Loucy (cell line): ENCODE measurements around the gene ZNF791.
"Not testable (repeated sequence)": the region's sequence is repeated elsewhere in the genome, so short reads cannot be mapped to it uniquely, and the experiment has no call there.

Experiments used
- H2AFZ ChIP-seq: fragments of 200-600 bp; sonication (generic); 2 replicates; pipeline ENCODE4 v1.6.0; 2016; ENCODE audit warnings: antibody characterized with exemption, mild to moderate bottlenecking, low read length, moderate library complexity
- H3F3A ChIP-seq: fragments of 200-600 bp; 2 replicates; pipeline ENCODE4 v1.6.0; 2016; ENCODE audit warnings: antibody characterized with exemption, low read depth, mild to moderate bottlenecking
- H3K27me3 ChIP-seq: fragments of 200-600 bp; sonication (generic); 2 replicates; pipeline ENCODE4 v1.6.1; 2014; ENCODE audit warnings: low read length, mild to moderate bottlenecking; ENCODE audit not compliant: insufficient read depth, poor library complexity, severe bottlenecking
- H3K36me3 ChIP-seq: fragments of 200-600 bp; sonication (generic); 2 replicates; pipeline ENCODE4 v1.6.1; 2016; ENCODE audit warnings: low read length; ENCODE audit not compliant: insufficient read depth
- H3K4me1 ChIP-seq: fragments of 200-600 bp; sonication (generic); 2 replicates; pipeline ENCODE4 v1.5.1; 2014; ENCODE audit warnings: low read length, mild to moderate bottlenecking; ENCODE audit not compliant: insufficient read depth, poor library complexity, severe bottlenecking
- H3K4me2 ChIP-seq: fragments of 200-600 bp; sonication (generic); 2 replicates; pipeline ENCODE4 v1.6.0; 2014; ENCODE audit warnings: antibody characterized with exemption, low read length, low read depth, mild to moderate bottlenecking; ENCODE audit not compliant: poor library complexity, severe bottlenecking
- H3K4me3 ChIP-seq: fragments of 200-600 bp; sonication (generic); 2 replicates; pipeline ENCODE4 v1.5.1; 2014; ENCODE audit warnings: low read length, mild to moderate bottlenecking, mixed read lengths; ENCODE audit not compliant: poor library complexity, severe bottlenecking
- H3K79me2 ChIP-seq: fragments of 200-600 bp; sonication (generic); 2 replicates; pipeline ENCODE4 v1.6.1; 2014; ENCODE audit warnings: low read length; ENCODE audit not compliant: insufficient read depth
- H3K9ac ChIP-seq: fragments of 200-600 bp; sonication (generic); 2 replicates; pipeline ENCODE4 v1.6.0; 2014; ENCODE audit warnings: mild to moderate bottlenecking, low read depth, low read length, moderate library complexity; ENCODE audit not compliant: poor library complexity, severe bottlenecking
- H3K9me2 ChIP-seq: fragments of 200-600 bp; sonication (generic); replicated peaks from 2 replicates; pipeline ENCODE4 v1.6.1; 2016; ENCODE audit warnings: low read depth, low read length, mixed read lengths
- H3K9me3 ChIP-seq: fragments of 200-600 bp; sonication (generic); 2 replicates; pipeline ENCODE4 v1.6.1; 2014; ENCODE audit warnings: mild to moderate bottlenecking, antibody characterized with exemption, low read length, low read depth; ENCODE audit not compliant: insufficient read depth
- H4K20me1 ChIP-seq: fragments of 200-600 bp; sonication (generic); 2 replicates; pipeline ENCODE4 v1.6.0; 2014; ENCODE audit warnings: antibody characterized with exemption, low read length, mild to moderate bottlenecking; ENCODE audit not compliant: insufficient read depth, poor library complexity, severe bottlenecking
- EZH2phosphoT487 ChIP-seq: fragments of 200-600 bp; IDR thresholded peaks from 2 replicates; pipeline ENCODE4 v1.6.1; 2018; ENCODE audit warnings: antibody characterized with exemption, mild to moderate bottlenecking, moderate library complexity, borderline replicate concordance
- TF ChIP-seq, protein P1 (sequence below): fragments of 200-600 bp; sonication (generic); conservative IDR thresholded peaks from 2 replicates; pipeline ENCODE4 v1.5.1; 2014; ENCODE audit warnings: mild to moderate bottlenecking, antibody characterized with exemption, low read length

Gene ZNF791

DNA sequence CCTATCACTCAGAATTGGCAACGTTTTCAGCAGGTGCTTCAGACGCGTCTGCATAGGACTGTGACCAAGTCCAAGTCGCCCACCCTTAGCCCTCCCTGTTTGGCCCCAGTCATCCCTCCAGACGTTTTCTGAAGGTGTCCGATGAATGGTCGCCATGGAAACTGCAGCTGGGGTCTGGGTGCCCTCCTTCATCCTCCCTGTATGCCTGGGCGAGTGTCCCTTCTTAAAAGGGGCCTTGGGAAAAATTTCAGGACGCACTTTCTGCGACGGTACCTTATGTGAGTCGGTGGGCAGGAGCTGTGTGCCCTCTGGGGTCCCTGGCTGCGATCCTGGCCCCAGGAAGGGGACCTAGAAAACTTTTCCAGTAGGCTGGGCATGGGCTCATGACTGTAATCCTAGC lies 30.7 kb downstream of the ZNF791 start:
- Histone ChIP-seq H4K20me1 (no peaks in the 10 kb centered on the region), H3K79me2 (no peaks in the 10 kb centered on the region), H3K9ac (no peak overlapping the region), H3K4me3 (no peak overlapping the region), H3K4me1 (peaks cover 4% of the 10 kb centered on the region), H3K9me2 (no peaks in the 10 kb centered on the region), H3K27me3 (no peaks in the 10 kb centered on the region), H3K4me2 (no peak overlapping the region), H3K9me3 (no peaks in the 10 kb centered on the region), H2AFZ (no peak overlapping the region), H3F3A (no peaks in the 10 kb centered on the region), H3K36me3 (no peaks in the 10 kb centered on the region)
- TF ChIP-seq, protein P1, sequence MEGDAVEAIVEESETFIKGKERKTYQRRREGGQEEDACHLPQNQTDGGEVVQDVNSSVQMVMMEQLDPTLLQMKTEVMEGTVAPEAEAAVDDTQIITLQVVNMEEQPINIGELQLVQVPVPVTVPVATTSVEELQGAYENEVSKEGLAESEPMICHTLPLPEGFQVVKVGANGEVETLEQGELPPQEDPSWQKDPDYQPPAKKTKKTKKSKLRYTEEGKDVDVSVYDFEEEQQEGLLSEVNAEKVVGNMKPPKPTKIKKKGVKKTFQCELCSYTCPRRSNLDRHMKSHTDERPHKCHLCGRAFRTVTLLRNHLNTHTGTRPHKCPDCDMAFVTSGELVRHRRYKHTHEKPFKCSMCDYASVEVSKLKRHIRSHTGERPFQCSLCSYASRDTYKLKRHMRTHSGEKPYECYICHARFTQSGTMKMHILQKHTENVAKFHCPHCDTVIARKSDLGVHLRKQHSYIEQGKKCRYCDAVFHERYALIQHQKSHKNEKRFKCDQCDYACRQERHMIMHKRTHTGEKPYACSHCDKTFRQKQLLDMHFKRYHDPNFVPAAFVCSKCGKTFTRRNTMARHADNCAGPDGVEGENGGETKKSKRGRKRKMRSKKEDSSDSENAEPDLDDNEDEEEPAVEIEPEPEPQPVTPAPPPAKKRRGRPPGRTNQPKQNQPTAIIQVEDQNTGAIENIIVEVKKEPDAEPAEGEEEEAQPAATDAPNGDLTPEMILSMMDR: no peak

DNA sequence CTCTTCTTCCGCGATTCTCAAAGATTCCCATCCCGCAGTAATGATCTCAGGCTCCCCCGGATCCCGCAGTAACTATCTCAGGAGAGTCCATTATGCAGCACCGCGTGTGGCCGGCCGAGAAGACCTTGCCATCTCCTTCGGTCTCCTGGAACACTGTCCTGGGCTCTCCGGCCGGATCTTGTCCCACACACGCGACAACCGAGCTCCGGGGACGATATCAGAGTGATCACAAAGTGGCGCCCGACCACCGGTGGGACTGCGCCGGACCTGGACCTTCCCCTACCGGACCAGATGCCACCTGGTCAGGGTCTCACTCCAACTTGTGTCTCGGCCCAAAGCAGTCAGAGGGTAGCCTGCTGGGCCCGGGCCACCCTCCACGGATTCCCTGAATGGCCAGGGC lies 31.8 kb downstream of the ZNF791 start:
- no peaks in the 10 kb centered on the region for H3K79me2 ChIP-seq
- H3K4me1 ChIP-seq: peaks cover 4% of the 10 kb centered on the region
- no peak overlapping the region for H2AFZ ChIP-seq
- no peak overlapping the region for H3K4me3 ChIP-seq
- no peaks in the 10 kb centered on the region for H4K20me1 ChIP-seq
- H3F3A ChIP-seq: no peaks in the 10 kb centered on the region
- no peaks in the 10 kb centered on the region for H3K9me3 ChIP-seq
- no peaks in the 10 kb centered on the region for H3K27me3 ChIP-seq
- H3K9ac ChIP-seq: no peak overlapping the region
- H3K4me2 ChIP-seq: no peak overlapping the region
- H3K9me2 ChIP-seq: no peaks in the 10 kb centered on the region
- no peaks in the 10 kb centered on the region for H3K36me3 ChIP-seq
- no peak for TF ChIP-seq EZH2phosphoT487
- TF ChIP-seq, protein P1: no peak

DNA sequence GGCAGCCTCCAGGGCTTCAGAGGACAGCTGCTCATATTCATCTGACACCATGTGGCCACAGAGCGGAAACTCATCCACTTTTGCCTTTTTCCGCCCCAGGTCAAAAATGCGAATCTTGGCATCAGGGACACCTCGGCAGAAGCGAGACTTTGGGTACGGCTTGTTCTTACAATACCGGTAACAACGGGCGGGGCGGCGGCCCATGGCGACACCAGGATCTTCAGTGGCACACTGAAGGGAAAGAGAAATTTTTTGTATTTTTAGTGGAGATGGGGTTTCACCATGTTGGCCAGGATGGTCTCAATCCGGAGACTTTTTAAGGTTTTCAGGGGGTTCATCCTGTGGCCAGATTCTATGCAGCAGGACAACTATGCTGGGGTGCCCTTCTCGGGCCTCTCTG lies 33.0 kb downstream of the ZNF791 start:
- not testable (repeated sequence) for H3F3A ChIP-seq, H3K27me3 ChIP-seq, H3K36me3 ChIP-seq, H4K20me1 ChIP-seq, H3K9me2 ChIP-seq, H2AFZ ChIP-seq, H3K9me3 ChIP-seq, H3K79me2 ChIP-seq, H3K4me3 ChIP-seq, H3K4me1 ChIP-seq, H3K9ac ChIP-seq, H3K4me2 ChIP-seq

DNA sequence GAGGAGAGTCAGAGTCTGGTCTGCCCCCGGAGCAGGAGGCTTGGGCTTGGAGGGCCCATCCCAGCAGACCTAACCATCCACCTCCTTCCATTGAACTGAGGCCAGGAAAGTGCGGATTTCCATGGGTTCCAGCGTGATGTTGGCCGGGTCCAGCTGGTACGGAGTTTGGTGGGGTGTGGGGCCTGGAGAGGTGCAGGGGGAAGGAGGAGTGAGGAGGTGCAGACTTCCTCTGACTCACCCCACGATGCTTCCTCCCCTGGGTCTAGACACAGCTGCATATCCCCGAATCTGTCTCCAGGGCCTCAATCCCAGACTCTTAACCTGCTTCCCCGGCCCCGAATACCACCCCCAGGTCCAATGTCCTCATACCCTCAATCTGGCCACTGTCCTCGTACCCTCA lies 35.8 kb downstream of the ZNF791 start:
- Histone ChIP-seq H3K4me3 (no peak overlapping the region), H3F3A (no peaks in the 10 kb centered on the region), H3K4me1 (no peaks in the 10 kb centered on the region), H3K79me2 (no peaks in the 10 kb centered on the region), H3K9ac (no peak overlapping the region), H4K20me1 (no peaks in the 10 kb centered on the region), H3K4me2 (no peak overlapping the region), H3K36me3 (no peaks in the 10 kb centered on the region), H3K9me2 (no peaks in the 10 kb centered on the region), H3K9me3 (no peaks in the 10 kb centered on the region), H2AFZ (no peak overlapping the region), H3K27me3 (no peaks in the 10 kb centered on the region)
- no peak for TF ChIP-seq EZH2phosphoT487
- TF ChIP-seq, protein P1: no peak
